ENCODE measurements around the gene WT1. TPM values are rescaled to one million over a fixed set of nuclear protein-coding genes. Genes with fewer than 3 reads are reported as not detected.

WT1 gene
- total and polyA plus RNA-seq, 2 of the 4 experiments (the other 2 are of a cell fraction): not detected

DNA sequence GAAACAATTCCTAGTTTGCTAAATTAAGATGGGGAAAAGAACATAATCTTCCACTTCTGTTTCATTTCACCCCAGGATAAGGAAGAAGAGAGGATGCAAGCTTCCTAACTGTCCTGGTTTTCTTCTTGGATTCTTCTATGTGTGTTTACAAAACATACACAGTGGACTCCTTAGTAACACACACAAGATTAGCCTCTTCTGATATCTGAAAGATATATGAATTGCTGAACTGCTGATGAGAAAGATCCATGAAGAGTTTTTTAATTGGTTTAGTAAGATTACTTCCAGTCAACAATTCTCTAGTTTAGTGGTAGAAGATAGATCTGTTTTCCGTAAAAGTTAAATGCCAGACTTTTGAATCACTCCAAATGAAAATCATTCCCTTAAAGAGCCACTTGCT, 86.8 kb downstream of the WT1 start:
- H2AK5ac ChIP-seq (ENCODE audit: low read depth, low read length): no peak overlapping the region
- DNase-seq: no peak
- no peaks in the 10 kb centered on the region for H3K4me1 ChIP-seq (ENCODE audit: control insufficient read depth, insufficient read depth, low read length)
- TF ChIP-seq NFE2L2 (IDR thresholded peaks at IDR 0.05; ENCODE audit: low read depth, low read length) (no peak), FOS (IDR thresholded peaks at IDR 0.05; ENCODE audit: low read depth, low read length) (no peak), POLR2A (IDR thresholded peaks at IDR 0.05; ENCODE audit: low read depth, low read length) (no peak), MAFK (IDR thresholded peaks at IDR 0.05; ENCODE audit: low read depth, low read length) (no peak), MAZ (IDR thresholded peaks at IDR 0.05; ENCODE audit: borderline replicate concordance, low read depth, low read length) (no peak)
- TF ChIP-seq, protein P1, sequence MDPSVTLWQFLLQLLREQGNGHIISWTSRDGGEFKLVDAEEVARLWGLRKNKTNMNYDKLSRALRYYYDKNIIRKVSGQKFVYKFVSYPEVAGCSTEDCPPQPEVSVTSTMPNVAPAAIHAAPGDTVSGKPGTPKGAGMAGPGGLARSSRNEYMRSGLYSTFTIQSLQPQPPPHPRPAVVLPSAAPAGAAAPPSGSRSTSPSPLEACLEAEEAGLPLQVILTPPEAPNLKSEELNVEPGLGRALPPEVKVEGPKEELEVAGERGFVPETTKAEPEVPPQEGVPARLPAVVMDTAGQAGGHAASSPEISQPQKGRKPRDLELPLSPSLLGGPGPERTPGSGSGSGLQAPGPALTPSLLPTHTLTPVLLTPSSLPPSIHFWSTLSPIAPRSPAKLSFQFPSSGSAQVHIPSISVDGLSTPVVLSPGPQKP (IDR thresholded peaks at IDR 0.05; ENCODE audit: borderline replicate concordance, low read depth, low read length): no peak
- TF ChIP-seq, protein P2, sequence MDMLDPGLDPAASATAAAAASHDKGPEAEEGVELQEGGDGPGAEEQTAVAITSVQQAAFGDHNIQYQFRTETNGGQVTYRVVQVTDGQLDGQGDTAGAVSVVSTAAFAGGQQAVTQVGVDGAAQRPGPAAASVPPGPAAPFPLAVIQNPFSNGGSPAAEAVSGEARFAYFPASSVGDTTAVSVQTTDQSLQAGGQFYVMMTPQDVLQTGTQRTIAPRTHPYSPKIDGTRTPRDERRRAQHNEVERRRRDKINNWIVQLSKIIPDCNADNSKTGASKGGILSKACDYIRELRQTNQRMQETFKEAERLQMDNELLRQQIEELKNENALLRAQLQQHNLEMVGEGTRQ (IDR thresholded peaks at IDR 0.05; ENCODE audit: low read depth, low read length): no peak
- no peak for ATAC-seq (ENCODE audit: low read depth)
- no peak overlapping the region for H4K91ac ChIP-seq (ENCODE audit: insufficient read depth, low read depth, low read length)
- no peak overlapping the region for H4K5ac ChIP-seq (ENCODE audit: low read depth, low read length)
- ChIA-PET POLR2A (ENCODE audit: unreplicated experiment) (no interaction called here), CTCF (no interaction called here)
- no peaks in the 10 kb centered on the region for H3K9me1 ChIP-seq (ENCODE audit: insufficient read depth, low read length)
- H3K27ac ChIP-seq (ENCODE audit: insufficient read depth, low read length): no peak overlapping the region
- H2AK9ac ChIP-seq (replicated peaks; ENCODE audit: low read depth, low read length, poor library complexity): no peak overlapping the region
- H4K20me1 ChIP-seq (ENCODE audit: insufficient read depth, low read length): no peaks in the 10 kb centered on the region
- H2AFZ ChIP-seq (replicated peaks; ENCODE audit: low read length, poor library complexity): no peak overlapping the region
- no peak overlapping the region for H3K18ac ChIP-seq (ENCODE audit: low read depth, low read length)
- no peak overlapping the region for H3K14ac ChIP-seq (replicated peaks; ENCODE audit: low read depth, low read length)
- H3K23ac ChIP-seq (ENCODE audit: low read depth, low read length): no peak overlapping the region
- H2BK120ac ChIP-seq (ENCODE audit: low read depth, low read length): no peak overlapping the region
- no TSS peak for BruUV-seq (replicated peaks)
- H3K9me3 ChIP-seq (ENCODE audit: control insufficient read depth, insufficient read depth, low read length): no peaks in the 10 kb centered on the region
- WGBS, 2 experiments (ENCODE audit: extremely low coverage in 2 of 2, insufficient read length in 1 of 2): no CpG with 5 or more reads among the region's 1 CpG
- H3K9ac ChIP-seq (ENCODE audit: low read depth, low read length): no peak overlapping the region
- intact Hi-C loops (cut with micrococcal nuclease): loop anchor here (10.0 kb wide), 1 partner anchor 64 kb away; no protein-coding TSS in a partner anchor
- H3K56ac ChIP-seq (ENCODE audit: extremely low read depth, insufficient read depth, low read length): no peak overlapping the region
- no peak overlapping the region for H3K4me2 ChIP-seq (ENCODE audit: low read depth, low read length)
- no peaks in the 10 kb centered on the region for H3K36me3 ChIP-seq (ENCODE audit: control insufficient read depth, insufficient read depth, low read length)
- H3K4me3 ChIP-seq (ENCODE audit: insufficient read depth, low read depth, low read length): no peak overlapping the region
- H2BK20ac ChIP-seq (ENCODE audit: low read depth, low read length): no peak overlapping the region
- H3K27me3 ChIP-seq (ENCODE audit: control insufficient read depth, insufficient read depth, low read length): peaks cover 3% of the 10 kb centered on the region
- dilution Hi-C loops (cut with HindIII; ENCODE audit: low sequenced_read_pairs, unreplicated experiment): no loop called here
- no peaks in the 10 kb centered on the region for H3K79me1 ChIP-seq (ENCODE audit: low read depth in 1 of 2, low read length in 2 of 2)
- no peak overlapping the region for H4K8ac ChIP-seq (ENCODE audit: low read depth in 2 of 2, low read length in 2 of 2)
- H2BK5ac ChIP-seq (ENCODE audit: low read depth, low read length, poor library complexity, severe bottlenecking): no peak overlapping the region
- H3K4ac ChIP-seq (ENCODE audit: low read depth, low read length): no peak overlapping the region
- in situ Hi-C loops (cut with MboI; ENCODE audit: low sequenced_read_pairs): no loop called here
- H2BK15ac ChIP-seq (ENCODE audit: low read depth, low read length): no peak overlapping the region
